SK-N-SH treated with all-trans-retinoic acid at 6 μM for 48 hours (cell line): Measurements from ENCODE around the gene EVX2.

Experiments
- ATAC-seq: fragments of 200-7000 bp; cut with Tn5 transposase; 3 replicates; pipeline ENCODE4 v1.9.1; 2020; ENCODE audit warnings: mild to moderate bottlenecking, moderate library complexity
- ARNTL ChIP-seq: fragments of 450-650 bp; formaldehyde crosslinking; IDR thresholded peaks from 2 replicates; pipeline ENCODE4 v1.5.0; 2020; ENCODE audit warnings: low read depth, mild to moderate bottlenecking, moderate library complexity, borderline replicate concordance
- BACH2 ChIP-seq: fragments of 250-450 bp; sonication (Bioruptor Pico); IDR thresholded peaks from 2 replicates; pipeline ENCODE4 v1.9.0; 2021; ENCODE audit warnings: mild to moderate bottlenecking, borderline replicate concordance
- CSDC2 ChIP-seq: fragments of 250-450 bp; sonication (Bioruptor Pico); IDR thresholded peaks from 2 replicates; pipeline ENCODE4 v1.5.0; 2020; ENCODE audit warnings: mild to moderate bottlenecking, moderate library complexity
- ESRRG ChIP-seq: fragments of 250-450 bp; sonication (Bioruptor Pico); IDR thresholded peaks from 2 replicates; pipeline ENCODE4 v1.6.1; 2021; ENCODE audit warnings: mild to moderate bottlenecking
- GLIS3 ChIP-seq: fragments of 250-450 bp; sonication (Bioruptor Pico); IDR thresholded peaks from 2 replicates; pipeline ENCODE4 v1.5.0; 2020; ENCODE audit warnings: mild to moderate bottlenecking, moderate library complexity
- ISL1 ChIP-seq: fragments of 250-450 bp; sonication (Bioruptor Pico); IDR thresholded peaks from 2 replicates; pipeline ENCODE4 v2.1.2; 2022; ENCODE audit warnings: mild to moderate bottlenecking, moderate library complexity
- OSR1 ChIP-seq: fragments of 250-450 bp; sonication (Bioruptor Pico); IDR thresholded peaks from 2 replicates; pipeline ENCODE4 v1.8.0; 2022; ENCODE audit warnings: moderate library complexity, mild to moderate bottlenecking, inconsistent platforms
- PPARA ChIP-seq: fragments of 250-450 bp; sonication (Bioruptor Pico); IDR thresholded peaks from 2 replicates; pipeline ENCODE4 v1.5.0; 2020; ENCODE audit warnings: mild to moderate bottlenecking, borderline replicate concordance
- RARB ChIP-seq: fragments of 250-450 bp; sonication (Bioruptor Pico); IDR thresholded peaks from 2 replicates; pipeline ENCODE4 v1.8.0; 2021; ENCODE audit warnings: mild to moderate bottlenecking, moderate library complexity
- SNAI2 ChIP-seq: fragments of 250-450 bp; sonication (Bioruptor Pico); IDR thresholded peaks from 2 replicates; pipeline ENCODE4 v1.5.0; 2020; ENCODE audit warnings: mild to moderate bottlenecking, moderate library complexity
- TCF4 ChIP-seq: fragments of 250-450 bp; sonication (Bioruptor Pico); IDR thresholded peaks from 2 replicates; pipeline ENCODE4 v1.8.0; 2021; ENCODE audit warnings: mild to moderate bottlenecking, moderate library complexity, borderline replicate concordance
- TOX ChIP-seq: fragments of 250-450 bp; sonication (Bioruptor Pico); IDR thresholded peaks from 2 replicates; pipeline ENCODE4 v1.8.0; 2021; ENCODE audit warnings: mild to moderate bottlenecking, moderate library complexity, borderline replicate concordance
- ZC3H10 ChIP-seq: fragments of 250-450 bp; sonication (Bioruptor Pico); IDR thresholded peaks from 2 replicates; pipeline ENCODE4 v1.5.1; 2021; ENCODE audit warnings: mild to moderate bottlenecking, moderate library complexity
- ZFP3 ChIP-seq: fragments of 250-450 bp; sonication (Bioruptor Pico); IDR thresholded peaks from 2 replicates; pipeline ENCODE4 v1.5.0; 2020; ENCODE audit warnings: mild to moderate bottlenecking, moderate library complexity
- ZFP30 ChIP-seq: fragments of 450-650 bp; formaldehyde crosslinking; IDR thresholded peaks from 2 replicates; pipeline ENCODE4 v1.5.0; 2022; ENCODE audit warnings: mild to moderate bottlenecking, moderate library complexity
- ZNF565 ChIP-seq: fragments of 450-650 bp; formaldehyde crosslinking; conservative IDR thresholded peaks from 2 replicates; pipeline ENCODE4 v1.5.0; 2020; ENCODE audit warnings: low read depth, mild to moderate bottlenecking, moderate library complexity
- ZNF70 ChIP-seq: fragments of 450-650 bp; formaldehyde crosslinking; IDR thresholded peaks from 2 replicates; pipeline ENCODE4 v1.5.0; 2020; ENCODE audit warnings: mild to moderate bottlenecking, moderate library complexity
- TF ChIP-seq, protein P1 (sequence below): fragments of 250-450 bp; sonication (Bioruptor Pico); IDR thresholded peaks from 2 replicates; pipeline ENCODE4 v1.8.0; 2020; ENCODE audit warnings: mild to moderate bottlenecking, moderate library complexity, borderline replicate concordance
- TF ChIP-seq, protein P2 (sequence below): fragments of 250-450 bp; sonication (Bioruptor Pico); IDR thresholded peaks from 2 replicates; pipeline ENCODE4 v1.5.1; 2020; ENCODE audit warnings: low read depth, mild to moderate bottlenecking, moderate library complexity
- TF ChIP-seq, protein P3 (sequence below): fragments of 250-450 bp; sonication (Bioruptor Pico); IDR thresholded peaks from 2 replicates; pipeline ENCODE4 v1.5.0; 2020; ENCODE audit warnings: mild to moderate bottlenecking, moderate library complexity
- TF ChIP-seq, protein P4 (sequence below): fragments of 250-450 bp; sonication (Bioruptor Pico); IDR thresholded peaks from 2 replicates; pipeline ENCODE4 v1.8.0; 2021; ENCODE audit warnings: low read depth, mild to moderate bottlenecking, moderate library complexity, borderline replicate concordance
- TF ChIP-seq, protein P5 (sequence below): fragments of 250-450 bp; sonication (Bioruptor Pico); IDR thresholded peaks from 2 replicates; pipeline ENCODE4 v1.5.1; 2021; ENCODE audit warnings: mild to moderate bottlenecking, moderate library complexity

EVX2 gene

DNA sequence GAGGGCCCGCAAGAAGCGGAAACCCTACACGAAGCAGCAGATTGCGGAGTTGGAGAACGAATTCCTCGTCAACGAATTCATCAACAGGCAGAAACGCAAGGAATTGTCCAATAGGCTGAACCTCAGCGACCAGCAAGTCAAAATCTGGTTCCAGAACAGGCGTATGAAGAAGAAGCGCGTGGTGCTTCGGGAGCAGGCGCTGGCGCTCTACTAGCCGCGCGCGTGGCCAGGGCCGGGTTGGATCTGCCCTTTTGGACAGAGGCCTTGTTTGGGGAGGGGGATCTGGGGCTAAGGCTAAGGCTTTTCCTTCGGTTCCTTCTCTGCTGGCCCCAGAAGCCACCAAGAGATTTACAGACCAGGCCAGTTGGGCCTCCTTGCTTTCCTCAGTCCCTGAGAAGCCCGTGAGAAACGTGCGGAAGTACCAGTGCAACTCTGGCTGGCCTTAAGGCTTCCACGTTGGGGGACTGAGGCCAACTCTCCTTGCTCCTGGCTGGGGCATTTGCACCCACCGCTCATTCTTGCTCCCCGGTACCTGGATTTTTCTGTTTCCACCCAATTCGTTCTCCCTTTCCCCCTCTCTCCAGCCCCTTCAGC is 16.9 kb upstream of the EVX2 start:
- no peak for TF ChIP-seq TOX (CRISPR knock-in tag)
- TF ChIP-seq, protein P1, sequence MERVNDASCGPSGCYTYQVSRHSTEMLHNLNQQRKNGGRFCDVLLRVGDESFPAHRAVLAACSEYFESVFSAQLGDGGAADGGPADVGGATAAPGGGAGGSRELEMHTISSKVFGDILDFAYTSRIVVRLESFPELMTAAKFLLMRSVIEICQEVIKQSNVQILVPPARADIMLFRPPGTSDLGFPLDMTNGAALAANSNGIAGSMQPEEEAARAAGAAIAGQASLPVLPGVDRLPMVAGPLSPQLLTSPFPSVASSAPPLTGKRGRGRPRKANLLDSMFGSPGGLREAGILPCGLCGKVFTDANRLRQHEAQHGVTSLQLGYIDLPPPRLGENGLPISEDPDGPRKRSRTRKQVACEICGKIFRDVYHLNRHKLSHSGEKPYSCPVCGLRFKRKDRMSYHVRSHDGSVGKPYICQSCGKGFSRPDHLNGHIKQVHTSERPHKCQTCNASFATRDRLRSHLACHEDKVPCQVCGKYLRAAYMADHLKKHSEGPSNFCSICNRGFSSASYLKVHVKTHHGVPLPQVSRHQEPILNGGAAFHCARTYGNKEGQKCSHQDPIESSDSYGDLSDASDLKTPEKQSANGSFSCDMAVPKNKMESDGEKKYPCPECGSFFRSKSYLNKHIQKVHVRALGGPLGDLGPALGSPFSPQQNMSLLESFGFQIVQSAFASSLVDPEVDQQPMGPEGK (CRISPR knock-in tag), result no peak
- no peak for TF ChIP-seq ISL1 (CRISPR knock-in tag)
- no peak for TF ChIP-seq CSDC2
- TF ChIP-seq, protein P2, sequence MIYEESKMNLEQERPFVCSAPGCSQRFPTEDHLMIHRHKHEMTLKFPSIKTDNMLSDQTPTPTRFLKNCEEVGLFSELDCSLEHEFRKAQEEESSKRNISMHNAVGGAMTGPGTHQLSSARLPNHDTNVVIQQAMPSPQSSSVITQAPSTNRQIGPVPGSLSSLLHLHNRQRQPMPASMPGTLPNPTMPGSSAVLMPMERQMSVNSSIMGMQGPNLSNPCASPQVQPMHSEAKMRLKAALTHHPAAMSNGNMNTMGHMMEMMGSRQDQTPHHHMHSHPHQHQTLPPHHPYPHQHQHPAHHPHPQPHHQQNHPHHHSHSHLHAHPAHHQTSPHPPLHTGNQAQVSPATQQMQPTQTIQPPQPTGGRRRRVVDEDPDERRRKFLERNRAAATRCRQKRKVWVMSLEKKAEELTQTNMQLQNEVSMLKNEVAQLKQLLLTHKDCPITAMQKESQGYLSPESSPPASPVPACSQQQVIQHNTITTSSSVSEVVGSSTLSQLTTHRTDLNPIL (CRISPR knock-in tag), result no peak
- no peak for TF ChIP-seq GLIS3 (CRISPR knock-in tag)
- TF ChIP-seq OSR1 (CRISPR knock-in tag), result no peak
- TF ChIP-seq ZNF565 (CRISPR knock-in tag), result no peak
- TF ChIP-seq ZFP30 (CRISPR knock-in tag), result no peak
- TF ChIP-seq RARB (CRISPR knock-in tag), result no peak
- TF ChIP-seq ZFP3 (CRISPR knock-in tag), result no peak
- TF ChIP-seq TCF4, result no peak
- TF ChIP-seq, protein P3, sequence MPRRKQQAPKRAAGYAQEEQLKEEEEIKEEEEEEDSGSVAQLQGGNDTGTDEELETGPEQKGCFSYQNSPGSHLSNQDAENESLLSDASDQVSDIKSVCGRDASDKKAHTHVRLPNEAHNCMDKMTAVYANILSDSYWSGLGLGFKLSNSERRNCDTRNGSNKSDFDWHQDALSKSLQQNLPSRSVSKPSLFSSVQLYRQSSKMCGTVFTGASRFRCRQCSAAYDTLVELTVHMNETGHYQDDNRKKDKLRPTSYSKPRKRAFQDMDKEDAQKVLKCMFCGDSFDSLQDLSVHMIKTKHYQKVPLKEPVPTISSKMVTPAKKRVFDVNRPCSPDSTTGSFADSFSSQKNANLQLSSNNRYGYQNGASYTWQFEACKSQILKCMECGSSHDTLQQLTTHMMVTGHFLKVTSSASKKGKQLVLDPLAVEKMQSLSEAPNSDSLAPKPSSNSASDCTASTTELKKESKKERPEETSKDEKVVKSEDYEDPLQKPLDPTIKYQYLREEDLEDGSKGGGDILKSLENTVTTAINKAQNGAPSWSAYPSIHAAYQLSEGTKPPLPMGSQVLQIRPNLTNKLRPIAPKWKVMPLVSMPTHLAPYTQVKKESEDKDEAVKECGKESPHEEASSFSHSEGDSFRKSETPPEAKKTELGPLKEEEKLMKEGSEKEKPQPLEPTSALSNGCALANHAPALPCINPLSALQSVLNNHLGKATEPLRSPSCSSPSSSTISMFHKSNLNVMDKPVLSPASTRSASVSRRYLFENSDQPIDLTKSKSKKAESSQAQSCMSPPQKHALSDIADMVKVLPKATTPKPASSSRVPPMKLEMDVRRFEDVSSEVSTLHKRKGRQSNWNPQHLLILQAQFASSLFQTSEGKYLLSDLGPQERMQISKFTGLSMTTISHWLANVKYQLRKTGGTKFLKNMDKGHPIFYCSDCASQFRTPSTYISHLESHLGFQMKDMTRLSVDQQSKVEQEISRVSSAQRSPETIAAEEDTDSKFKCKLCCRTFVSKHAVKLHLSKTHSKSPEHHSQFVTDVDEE (CRISPR knock-in tag), result no peak
- TF ChIP-seq ZNF70, result no peak
- TF ChIP-seq, protein P4, sequence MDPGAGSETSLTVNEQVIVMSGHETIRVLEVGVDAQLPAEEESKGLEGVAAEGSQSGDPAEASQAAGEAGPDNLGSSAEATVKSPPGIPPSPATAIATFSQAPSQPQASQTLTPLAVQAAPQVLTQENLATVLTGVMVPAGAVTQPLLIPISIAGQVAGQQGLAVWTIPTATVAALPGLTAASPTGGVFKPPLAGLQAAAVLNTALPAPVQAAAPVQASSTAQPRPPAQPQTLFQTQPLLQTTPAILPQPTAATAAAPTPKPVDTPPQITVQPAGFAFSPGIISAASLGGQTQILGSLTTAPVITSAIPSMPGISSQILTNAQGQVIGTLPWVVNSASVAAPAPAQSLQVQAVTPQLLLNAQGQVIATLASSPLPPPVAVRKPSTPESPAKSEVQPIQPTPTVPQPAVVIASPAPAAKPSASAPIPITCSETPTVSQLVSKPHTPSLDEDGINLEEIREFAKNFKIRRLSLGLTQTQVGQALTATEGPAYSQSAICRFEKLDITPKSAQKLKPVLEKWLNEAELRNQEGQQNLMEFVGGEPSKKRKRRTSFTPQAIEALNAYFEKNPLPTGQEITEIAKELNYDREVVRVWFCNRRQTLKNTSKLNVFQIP (CRISPR knock-in tag), result no peak
- no peak for TF ChIP-seq SNAI2 (CRISPR knock-in tag)
- no peak for TF ChIP-seq ARNTL (CRISPR knock-in tag)
- TF ChIP-seq BACH2 (CRISPR knock-in tag), result no peak
- no peak for TF ChIP-seq ZC3H10 (CRISPR knock-in tag)
- no peak for TF ChIP-seq PPARA (CRISPR knock-in tag)
- ATAC-seq, result no peak

DNA sequence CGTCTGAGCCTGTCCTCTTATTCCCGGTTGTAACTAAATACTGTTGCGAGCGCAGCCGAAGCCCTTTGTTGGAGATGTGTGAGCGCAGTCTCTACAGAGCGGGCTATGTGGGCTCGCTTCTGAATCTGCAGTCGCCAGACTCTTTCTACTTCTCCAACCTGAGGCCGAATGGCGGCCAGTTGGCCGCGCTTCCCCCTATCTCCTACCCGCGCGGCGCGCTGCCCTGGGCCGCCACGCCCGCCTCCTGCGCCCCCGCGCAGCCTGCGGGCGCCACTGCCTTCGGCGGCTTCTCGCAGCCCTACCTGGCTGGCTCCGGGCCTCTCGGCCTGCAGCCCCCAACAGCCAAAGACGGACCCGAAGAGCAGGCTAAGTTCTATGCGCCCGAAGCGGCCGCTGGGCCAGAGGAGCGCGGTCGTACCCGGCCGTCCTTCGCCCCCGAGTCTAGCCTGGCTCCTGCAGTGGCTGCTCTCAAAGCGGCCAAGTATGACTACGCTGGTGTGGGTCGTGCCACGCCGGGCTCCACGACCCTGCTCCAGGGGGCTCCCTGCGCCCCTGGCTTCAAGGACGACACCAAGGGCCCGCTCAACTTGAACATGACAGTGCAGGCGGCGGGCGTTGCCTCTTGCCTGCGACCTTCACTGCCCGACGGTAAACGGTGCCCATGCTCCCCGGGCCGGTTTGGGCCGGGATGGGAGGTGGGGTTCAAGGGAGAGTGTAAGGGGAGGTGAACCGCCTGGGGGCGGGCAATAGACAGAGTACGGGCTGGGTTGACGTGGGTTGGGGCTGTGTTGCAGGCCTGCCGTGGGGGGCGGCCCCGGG is 16.2 kb upstream of the EVX2 start, which contains the start of gene HOXD12:
Gene HOXD12, plus strand, starts transcription at position 68 of the 819 bp plus-strand sequence. Its CDS starts 7 bp downstream, at position 75.
- TF ChIP-seq ARNTL (CRISPR knock-in tag) (no peak), ESRRG (no peak), GLIS3 (CRISPR knock-in tag) (no peak), PPARA (CRISPR knock-in tag) (no peak), BACH2 (CRISPR knock-in tag) (no peak), ZNF70 (no peak), ZFP30 (CRISPR knock-in tag) (no peak), ZFP3 (CRISPR knock-in tag) (no peak)
- TF ChIP-seq, protein P5, sequence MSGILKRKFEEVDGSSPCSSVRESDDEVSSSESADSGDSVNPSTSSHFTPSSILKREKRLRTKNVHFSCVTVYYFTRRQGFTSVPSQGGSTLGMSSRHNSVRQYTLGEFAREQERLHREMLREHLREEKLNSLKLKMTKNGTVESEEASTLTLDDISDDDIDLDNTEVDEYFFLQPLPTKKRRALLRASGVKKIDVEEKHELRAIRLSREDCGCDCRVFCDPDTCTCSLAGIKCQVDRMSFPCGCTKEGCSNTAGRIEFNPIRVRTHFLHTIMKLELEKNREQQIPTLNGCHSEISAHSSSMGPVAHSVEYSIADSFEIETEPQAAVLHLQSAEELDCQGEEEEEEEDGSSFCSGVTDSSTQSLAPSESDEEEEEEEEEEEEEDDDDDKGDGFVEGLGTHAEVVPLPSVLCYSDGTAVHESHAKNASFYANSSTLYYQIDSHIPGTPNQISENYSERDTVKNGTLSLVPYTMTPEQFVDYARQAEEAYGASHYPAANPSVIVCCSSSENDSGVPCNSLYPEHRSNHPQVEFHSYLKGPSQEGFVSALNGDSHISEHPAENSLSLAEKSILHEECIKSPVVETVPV (CRISPR knock-in tag), result no peak
- TF ChIP-seq, protein P3 (CRISPR knock-in tag), result no peak
- no peak for ATAC-seq
